ENCODE data around the gene CMKLR1. TPM values are rescaled to one million over a fixed set of nuclear protein-coding genes. Genes with fewer than 3 reads are reported as not detected.

The CMKLR1 gene
- total RNA-seq, 1 donor from 2014 or later: 45.3 TPM

- Histone ChIP-seq H3K27me3 (no peaks in the 10 kb centered on the region), H3K9me3 (peaks cover 0 to 26% of the 10 kb centered on the region in 2 donors), H3K27ac (no peak overlapping the region), H3K4me3 (no peak overlapping the region), H3K4me1 (no peaks in the 10 kb centered on the region), H3K36me3 (no peaks in the 10 kb centered on the region)
- DNase-seq (ENCODE audit: low spot score in 2 of 2): no peak
- intact Hi-C loops (cut with DNase I): no loop called here
- TF ChIP-seq CTCF (IDR thresholded peaks at IDR 0.05): no peak
These were observed 82.1 kb downstream of the CMKLR1 start for GRCh38 chr12:108257004-108257403.

- Histone ChIP-seq H3K4me3 (no peak overlapping the region), H3K4me1 (no peaks in the 10 kb centered on the region), H3K36me3 (no peaks in the 10 kb centered on the region), H3K9me3 (peaks cover 0 to 10% of the 10 kb centered on the region in 2 donors), H3K27me3 (no peaks in the 10 kb centered on the region), H3K27ac (no peak overlapping the region)
- no peak for TF ChIP-seq CTCF (IDR thresholded peaks at IDR 0.05)
- intact Hi-C loops (cut with DNase I): no loop called here
- no peak for DNase-seq (ENCODE audit: low spot score in 2 of 2)
These were observed 83.9 kb downstream of the CMKLR1 start for GRCh38 chr12:108255252-108255602.

GRCh38 chr12:108254517-108255251 is 84.4 kb downstream of the CMKLR1 start:
- Histone ChIP-seq H3K4me3 (no peak overlapping the region), H3K4me1 (no peaks in the 10 kb centered on the region), H3K9me3 (peaks cover 0 to 5% of the 10 kb centered on the region in 2 donors), H3K27ac (no peak overlapping the region), H3K36me3 (no peaks in the 10 kb centered on the region), H3K27me3 (no peaks in the 10 kb centered on the region)
- no peak for DNase-seq (ENCODE audit: low spot score in 2 of 2)
- intact Hi-C loops (cut with DNase I): no loop called here
- no peak for TF ChIP-seq CTCF (IDR thresholded peaks at IDR 0.05)

- no peak overlapping the region for H3K27ac ChIP-seq
- H3K36me3 ChIP-seq: no peaks in the 10 kb centered on the region
- H3K9me3 ChIP-seq: no peaks in the 10 kb centered on the region
- H3K4me3 ChIP-seq: no peak overlapping the region
- no peaks in the 10 kb centered on the region for H3K27me3 ChIP-seq
- H3K4me1 ChIP-seq: no peaks in the 10 kb centered on the region
- TF ChIP-seq CTCF (IDR thresholded peaks at IDR 0.05): no peak
- DNase-seq (ENCODE audit: low spot score in 2 of 2): no peak
- intact Hi-C loops (cut with DNase I): no loop called here
These were observed 85.1 kb downstream of the CMKLR1 start for GRCh38 chr12:108254030-108254429.

GRCh38 chr12:108253540-108253939 is 85.6 kb downstream of the CMKLR1 start:
- no peak for DNase-seq (ENCODE audit: low spot score in 2 of 2)
- no peaks in the 10 kb centered on the region for H3K9me3 ChIP-seq
- H3K4me3 ChIP-seq: no peak overlapping the region
- H3K27me3 ChIP-seq: no peaks in the 10 kb centered on the region
- H3K4me1 ChIP-seq: no peaks in the 10 kb centered on the region
- H3K36me3 ChIP-seq: peaks cover 0 to 1% of the 10 kb centered on the region in 2 donors
- no peak overlapping the region for H3K27ac ChIP-seq
- no peak for TF ChIP-seq CTCF (IDR thresholded peaks at IDR 0.05)
- intact Hi-C loops (cut with DNase I): no loop called here

GRCh38 chr12:108252523-108252922 is 86.6 kb downstream of the CMKLR1 start:
- no peak for DNase-seq (ENCODE audit: low spot score in 2 of 2)
- no peaks in the 10 kb centered on the region for H3K9me3 ChIP-seq
- H3K4me3 ChIP-seq: no peak overlapping the region
- no peak for TF ChIP-seq CTCF (IDR thresholded peaks at IDR 0.05)
- intact Hi-C loops (cut with DNase I): no loop called here
- H3K4me1 ChIP-seq: no peaks in the 10 kb centered on the region
- no peaks in the 10 kb centered on the region for H3K27me3 ChIP-seq
- H3K36me3 ChIP-seq: peaks cover 0 to 8% of the 10 kb centered on the region in 2 donors
- H3K27ac ChIP-seq: no peak overlapping the region
